NT2/D1 (cell line): ENCODE data around the gene RAD23B.

Experiments used
- DNase-seq: peaks from one replicate; pipeline ENCODE4 v3.0.0-alpha.2; 2011; ENCODE audit warnings: low read depth, low spot score
- H3K27me3 ChIP-seq: 2 replicates; pipeline ENCODE4 v1.6.0; 2011; ENCODE audit warnings: mild to moderate bottlenecking; ENCODE audit not compliant: insufficient read length, insufficient read depth
- H3K36me3 ChIP-seq: 2 replicates; pipeline ENCODE4 v1.6.1; 2011; ENCODE audit warnings: mild to moderate bottlenecking, low read length, mixed read lengths; ENCODE audit not compliant: insufficient read depth, insufficient read length
- H3K4me1 ChIP-seq: 2 replicates; pipeline ENCODE4 v1.5.1; 2011; ENCODE audit not compliant: insufficient read depth, insufficient read length
- H3K4me3 ChIP-seq: 2 replicates; pipeline ENCODE4 v1.5.1; 2011; ENCODE audit warnings: low read depth; ENCODE audit not compliant: insufficient read length
- H3K9ac ChIP-seq: 2 replicates; pipeline ENCODE4 v1.6.0; 2011; ENCODE audit warnings: low read depth; ENCODE audit not compliant: insufficient read length
- H3K9me3 ChIP-seq: 2 replicates; pipeline ENCODE4 v1.5.1; 2011; ENCODE audit warnings: mild to moderate bottlenecking, low read length; ENCODE audit not compliant: insufficient read depth
- SUZ12 ChIP-seq: IDR thresholded peaks from 2 replicates; pipeline ENCODE4 v1.6.1; 2011; ENCODE audit not compliant: insufficient read length, insufficient read depth; ENCODE audit errors: extremely low read depth
- YY1 ChIP-seq: IDR thresholded peaks from 2 replicates; pipeline ENCODE4 v1.6.1; 2011; ENCODE audit not compliant: insufficient read length, insufficient read depth
- ZNF274 ChIP-seq: IDR thresholded peaks from 2 replicates; pipeline ENCODE4 v1.6.1; 2011; ENCODE audit warnings: mild to moderate bottlenecking, low read depth, low read length

RAD23B gene

GRCh38 chr9:107355394-107355793 lies 72.3 kb downstream of the RAD23B start:
- H3K4me3 ChIP-seq: no peak overlapping the region
- no peak overlapping the region for H3K9ac ChIP-seq
- H3K27me3 ChIP-seq: no peaks in the 10 kb centered on the region
- no peaks in the 10 kb centered on the region for H3K9me3 ChIP-seq
- TF ChIP-seq YY1 (no peak), ZNF274 (no peak), SUZ12 (no peak)
- H3K4me1 ChIP-seq: no peaks in the 10 kb centered on the region
- DNase-seq: no peak
- H3K36me3 ChIP-seq: no peaks in the 10 kb centered on the region

GRCh38 chr9:107358986-107359385 lies 75.9 kb downstream of the RAD23B start:
- Histone ChIP-seq H3K9me3 (no peaks in the 10 kb centered on the region), H3K4me3 (no peak overlapping the region), H3K36me3 (no peaks in the 10 kb centered on the region), H3K4me1 (no peaks in the 10 kb centered on the region), H3K27me3 (no peaks in the 10 kb centered on the region), H3K9ac (no peak overlapping the region)
- TF ChIP-seq SUZ12 (no peak), YY1 (no peak), ZNF274 (no peak)
- no peak for DNase-seq

GRCh38 chr9:107360098-107360497 lies 77.0 kb downstream of the RAD23B start:
- DNase-seq: no peak
- Histone ChIP-seq H3K4me1 (no peaks in the 10 kb centered on the region), H3K27me3 (no peaks in the 10 kb centered on the region), H3K36me3 (no peaks in the 10 kb centered on the region), H3K9ac (no peak overlapping the region), H3K9me3 (no peaks in the 10 kb centered on the region), H3K4me3 (no peak overlapping the region)
- TF ChIP-seq ZNF274: no peak
- no peak for TF ChIP-seq SUZ12
- TF ChIP-seq YY1: no peak

- H3K36me3 ChIP-seq: no peaks in the 10 kb centered on the region
- no peaks in the 10 kb centered on the region for H3K4me1 ChIP-seq
- no peak for TF ChIP-seq YY1
- TF ChIP-seq ZNF274: no peak
- TF ChIP-seq SUZ12: no peak
- H3K27me3 ChIP-seq: no peaks in the 10 kb centered on the region
- H3K9ac ChIP-seq: no peak overlapping the region
- H3K4me3 ChIP-seq: no peak overlapping the region
- no peaks in the 10 kb centered on the region for H3K9me3 ChIP-seq
- DNase-seq: no peak
Observed at GRCh38 chr9:107361816-107362215, 78.7 kb downstream of the RAD23B start.

GRCh38 chr9:107363516-107364152 lies 80.6 kb downstream of the RAD23B start:
- H3K9me3 ChIP-seq: no peaks in the 10 kb centered on the region
- no peak overlapping the region for H3K9ac ChIP-seq
- no peak overlapping the region for H3K4me3 ChIP-seq
- no peaks in the 10 kb centered on the region for H3K4me1 ChIP-seq
- no peaks in the 10 kb centered on the region for H3K27me3 ChIP-seq
- no peaks in the 10 kb centered on the region for H3K36me3 ChIP-seq
- DNase-seq: no peak
- TF ChIP-seq YY1: no peak
- TF ChIP-seq ZNF274: no peak
- no peak for TF ChIP-seq SUZ12

GRCh38 chr9:107367727-107368502 lies 84.8 kb downstream of the RAD23B start:
- no peaks in the 10 kb centered on the region for H3K27me3 ChIP-seq
- H3K9me3 ChIP-seq: no peaks in the 10 kb centered on the region
- H3K4me3 ChIP-seq: no peak overlapping the region
- DNase-seq: no peak
- no peaks in the 10 kb centered on the region for H3K4me1 ChIP-seq
- H3K36me3 ChIP-seq: no peaks in the 10 kb centered on the region
- H3K9ac ChIP-seq: no peak overlapping the region
- TF ChIP-seq SUZ12: no peak
- TF ChIP-seq YY1: no peak
- no peak for TF ChIP-seq ZNF274

- no peak for DNase-seq
- no peaks in the 10 kb centered on the region for H3K4me1 ChIP-seq
- H3K9me3 ChIP-seq: no peaks in the 10 kb centered on the region
- no peaks in the 10 kb centered on the region for H3K36me3 ChIP-seq
- H3K27me3 ChIP-seq: no peaks in the 10 kb centered on the region
- no peak overlapping the region for H3K4me3 ChIP-seq
- H3K9ac ChIP-seq: no peak overlapping the region
- no peak for TF ChIP-seq SUZ12
Observed at GRCh38 chr9:107368696-107369095, 85.6 kb downstream of the RAD23B start.

- no peaks in the 10 kb centered on the region for H3K4me1 ChIP-seq
- H3K9me3 ChIP-seq: no peaks in the 10 kb centered on the region
- no peak overlapping the region for H3K4me3 ChIP-seq
- no peaks in the 10 kb centered on the region for H3K27me3 ChIP-seq
- no peak for DNase-seq
- no peak overlapping the region for H3K9ac ChIP-seq
- TF ChIP-seq ZNF274 (no peak), YY1 (no peak), SUZ12 (no peak)
- H3K36me3 ChIP-seq: no peaks in the 10 kb centered on the region
Observed at GRCh38 chr9:107373809-107374208, 90.7 kb downstream of the RAD23B start.
